ENCODE measurements around the gene B3GALT4. TPM values are rescaled to one million over a fixed set of nuclear protein-coding genes. Genes with fewer than 3 reads are reported as not detected.
"Not testable (repeated sequence)": the region's sequence is repeated elsewhere in the genome, so short reads cannot be mapped to it uniquely, and the experiment has no call there.

B3GALT4 gene
- total RNA-seq, 1 donor from 2014 or later: 2.1 TPM

GRCh38 chr6:33248932-33249731, 27.8 kb upstream of the B3GALT4 start:
- H3K4me1 ChIP-seq (ENCODE audit: control insufficient read depth in 3 of 3, insufficient read depth in 3 of 3, low read length in 3 of 3): peaks cover 21 to 23% (median 22%) of the 10 kb centered on the region in 3 donors
- peak overlapping the region; percentile 88 to 97 (median 93) for H3K9ac ChIP-seq (ENCODE audit: low read depth in 1 of 3, low read length in 3 of 3)
- H3K4me3 ChIP-seq (ENCODE audit: low read length in 3 of 3): peak overlapping the region; percentile 82 to 92 (median 87)
- no peaks in the 10 kb centered on the region for H3K27me3 ChIP-seq (ENCODE audit: control insufficient read depth in 3 of 3, insufficient read depth in 3 of 3, low read length in 3 of 3)
- H3K36me3 ChIP-seq (ENCODE audit: control insufficient read depth in 3 of 3, insufficient read depth in 3 of 3, low read length in 3 of 3): peaks cover 5 to 13% (median 12%) of the 10 kb centered on the region in 3 donors
- H3K9me3 ChIP-seq (ENCODE audit: control insufficient read depth in 3 of 3, low read length in 3 of 3): no peaks in the 10 kb centered on the region
- peak overlapping the region; percentile 94 for H3K27ac ChIP-seq (ENCODE audit: low read depth, low read length)

- peak overlapping the region; percentile 88 to 97 (median 93) for H3K9ac ChIP-seq (ENCODE audit: low read depth in 1 of 3, low read length in 3 of 3)
- peaks cover 5 to 14% (median 12%) of the 10 kb centered on the region in 3 donors for H3K36me3 ChIP-seq (ENCODE audit: control insufficient read depth in 3 of 3, insufficient read depth in 3 of 3, low read length in 3 of 3)
- H3K27me3 ChIP-seq (ENCODE audit: control insufficient read depth in 3 of 3, insufficient read depth in 3 of 3, low read length in 3 of 3): no peaks in the 10 kb centered on the region
- H3K4me3 ChIP-seq (ENCODE audit: low read length in 3 of 3): peak overlapping the region; percentile 79 to 92 (median 87)
- H3K9me3 ChIP-seq (ENCODE audit: control insufficient read depth in 3 of 3, low read length in 3 of 3): no peaks in the 10 kb centered on the region
- H3K4me1 ChIP-seq (ENCODE audit: control insufficient read depth in 3 of 3, insufficient read depth in 3 of 3, low read length in 3 of 3): peaks cover 21 to 23% (median 22%) of the 10 kb centered on the region in 3 donors
- H3K27ac ChIP-seq (ENCODE audit: low read depth, low read length): peak overlapping the region; percentile 94
These were observed 26.9 kb upstream of the B3GALT4 start for GRCh38 chr6:33249732-33250630.

- Histone ChIP-seq H3K4me3 (ENCODE audit: low read length in 3 of 3) (no peak overlapping the region), H3K9me3 (ENCODE audit: control insufficient read depth in 3 of 3, low read length in 3 of 3) (no peaks in the 10 kb centered on the region), H3K27me3 (ENCODE audit: control insufficient read depth in 3 of 3, insufficient read depth in 3 of 3, low read length in 3 of 3) (no peaks in the 10 kb centered on the region), H3K36me3 (ENCODE audit: control insufficient read depth in 3 of 3, insufficient read depth in 3 of 3, low read length in 3 of 3) (peaks cover 5 to 17% (median 14%) of the 10 kb centered on the region in 3 donors), H3K4me1 (ENCODE audit: control insufficient read depth in 3 of 3, insufficient read depth in 3 of 3, low read length in 3 of 3) (peaks cover 21 to 23% (median 22%) of the 10 kb centered on the region in 3 donors), H3K27ac (ENCODE audit: low read depth, low read length) (no peak overlapping the region), H3K9ac (ENCODE audit: low read depth in 1 of 3, low read length in 3 of 3) (peak overlapping the region in 1 of 3 donors; percentile 97)
These were observed 26.2 kb upstream of the B3GALT4 start for GRCh38 chr6:33250731-33251130.

- Histone ChIP-seq H3K4me1 (ENCODE audit: control insufficient read depth in 3 of 3, insufficient read depth in 3 of 3, low read length in 3 of 3) (peaks cover 21 to 23% (median 22%) of the 10 kb centered on the region in 3 donors), H3K4me3 (ENCODE audit: low read length in 3 of 3) (no peak overlapping the region), H3K36me3 (ENCODE audit: control insufficient read depth in 3 of 3, insufficient read depth in 3 of 3, low read length in 3 of 3) (peaks cover 5 to 18% (median 14%) of the 10 kb centered on the region in 3 donors), H3K9me3 (ENCODE audit: control insufficient read depth in 3 of 3, low read length in 3 of 3) (no peaks in the 10 kb centered on the region), H3K27ac (ENCODE audit: low read depth, low read length) (no peak overlapping the region), H3K9ac (ENCODE audit: low read depth in 1 of 3, low read length in 3 of 3) (no peak overlapping the region), H3K27me3 (ENCODE audit: control insufficient read depth in 3 of 3, insufficient read depth in 3 of 3, low read length in 3 of 3) (no peaks in the 10 kb centered on the region)
These were observed 25.4 kb upstream of the B3GALT4 start for GRCh38 chr6:33251395-33252012.

GRCh38 chr6:33252759-33253158, 24.2 kb upstream of the B3GALT4 start:
- H3K36me3 ChIP-seq (ENCODE audit: control insufficient read depth in 3 of 3, insufficient read depth in 3 of 3, low read length in 3 of 3): peaks cover 8 to 21% (median 16%) of the 10 kb centered on the region in 3 donors

GRCh38 chr6:33254591-33254990, 22.3 kb upstream of the B3GALT4 start:
- Histone ChIP-seq H3K9me3 (ENCODE audit: control insufficient read depth in 3 of 3, low read length in 3 of 3) (no peaks in the 10 kb centered on the region), H3K36me3 (ENCODE audit: control insufficient read depth in 3 of 3, insufficient read depth in 3 of 3, low read length in 3 of 3) (peaks cover 13 to 32% (median 19%) of the 10 kb centered on the region in 3 donors), H3K27ac (ENCODE audit: low read depth, low read length) (no peak overlapping the region), H3K27me3 (ENCODE audit: control insufficient read depth in 3 of 3, insufficient read depth in 3 of 3, low read length in 3 of 3) (no peaks in the 10 kb centered on the region), H3K9ac (ENCODE audit: low read depth in 1 of 3, low read length in 3 of 3) (no peak overlapping the region), H3K4me3 (ENCODE audit: low read length in 3 of 3) (no peak overlapping the region), H3K4me1 (ENCODE audit: control insufficient read depth in 3 of 3, insufficient read depth in 3 of 3, low read length in 3 of 3) (peaks cover 9 to 12% (median 10%) of the 10 kb centered on the region in 3 donors)

More at GRCh38 chr6:33252759-33253158, 24.2 kb upstream of the B3GALT4 start:
- Histone ChIP-seq H3K27ac (ENCODE audit: low read depth, low read length) (no peak overlapping the region), H3K27me3 (ENCODE audit: control insufficient read depth in 3 of 3, insufficient read depth in 3 of 3, low read length in 3 of 3) (no peaks in the 10 kb centered on the region), H3K4me1 (ENCODE audit: control insufficient read depth in 3 of 3, insufficient read depth in 3 of 3, low read length in 3 of 3) (peaks cover 21 to 23% (median 22%) of the 10 kb centered on the region in 3 donors), H3K9ac (ENCODE audit: low read depth in 1 of 3, low read length in 3 of 3) (no peak overlapping the region), H3K9me3 (ENCODE audit: control insufficient read depth in 3 of 3, low read length in 3 of 3) (no peaks in the 10 kb centered on the region), H3K4me3 (ENCODE audit: low read length in 3 of 3) (no peak overlapping the region)

- Histone ChIP-seq H3K9ac (ENCODE audit: low read depth in 1 of 3, low read length in 3 of 3) (no peak overlapping the region), H3K27ac (ENCODE audit: low read depth, low read length) (no peak overlapping the region), H3K27me3 (ENCODE audit: control insufficient read depth in 3 of 3, insufficient read depth in 3 of 3, low read length in 3 of 3) (no peaks in the 10 kb centered on the region), H3K4me3 (ENCODE audit: low read length in 3 of 3) (no peak overlapping the region), H3K4me1 (ENCODE audit: control insufficient read depth in 3 of 3, insufficient read depth in 3 of 3, low read length in 3 of 3) (no peaks in the 10 kb centered on the region), H3K9me3 (ENCODE audit: control insufficient read depth in 3 of 3, low read length in 3 of 3) (no peaks in the 10 kb centered on the region), H3K36me3 (ENCODE audit: control insufficient read depth in 3 of 3, insufficient read depth in 3 of 3, low read length in 3 of 3) (peaks cover 23 to 43% (median 26%) of the 10 kb centered on the region in 3 donors)
These were observed 17.9 kb upstream of the B3GALT4 start for GRCh38 chr6:33259032-33259431.

GRCh38 chr6:33262490-33262889, 14.4 kb upstream of the B3GALT4 start:
- H3K4me3 ChIP-seq (ENCODE audit: low read length in 3 of 3); H3K27me3 ChIP-seq (ENCODE audit: control insufficient read depth in 3 of 3, insufficient read depth in 3 of 3, low read length in 3 of 3); H3K9ac ChIP-seq (ENCODE audit: low read depth in 1 of 3, low read length in 3 of 3); H3K9me3 ChIP-seq (ENCODE audit: control insufficient read depth in 3 of 3, low read length in 3 of 3); H3K4me1 ChIP-seq (ENCODE audit: control insufficient read depth in 3 of 3, insufficient read depth in 3 of 3, low read length in 3 of 3); H3K27ac ChIP-seq (ENCODE audit: low read depth, low read length): not testable (repeated sequence)
- peaks cover 50 to 66% (median 52%) of the 10 kb centered on the region in 3 donors for H3K36me3 ChIP-seq (ENCODE audit: control insufficient read depth in 3 of 3, insufficient read depth in 3 of 3, low read length in 3 of 3)

GRCh38 chr6:33264015-33264414, 12.9 kb upstream of the B3GALT4 start:
- Histone ChIP-seq H3K36me3 (ENCODE audit: control insufficient read depth in 3 of 3, insufficient read depth in 3 of 3, low read length in 3 of 3) (peaks cover 61 to 72% (median 66%) of the 10 kb centered on the region in 3 donors), H3K4me3 (ENCODE audit: low read length in 3 of 3) (no peak overlapping the region), H3K27ac (ENCODE audit: low read depth, low read length) (no peak overlapping the region), H3K9ac (ENCODE audit: low read depth in 1 of 3, low read length in 3 of 3) (no peak overlapping the region), H3K4me1 (ENCODE audit: control insufficient read depth in 3 of 3, insufficient read depth in 3 of 3, low read length in 3 of 3) (no peaks in the 10 kb centered on the region), H3K9me3 (ENCODE audit: control insufficient read depth in 3 of 3, low read length in 3 of 3) (no peaks in the 10 kb centered on the region), H3K27me3 (ENCODE audit: control insufficient read depth in 3 of 3, insufficient read depth in 3 of 3, low read length in 3 of 3) (no peaks in the 10 kb centered on the region)

Measured in skeletal muscle tissue (tissue), 4 donors.